ENCODE measurements around the gene AATF. TPM values are rescaled to one million over a fixed set of nuclear protein-coding genes. Genes with fewer than 3 reads are reported as not detected.

The AATF gene
- total and polyA plus RNA-seq, 2 experiments from 2014 or later: 35.6 to 48.1 TPM

DNA sequence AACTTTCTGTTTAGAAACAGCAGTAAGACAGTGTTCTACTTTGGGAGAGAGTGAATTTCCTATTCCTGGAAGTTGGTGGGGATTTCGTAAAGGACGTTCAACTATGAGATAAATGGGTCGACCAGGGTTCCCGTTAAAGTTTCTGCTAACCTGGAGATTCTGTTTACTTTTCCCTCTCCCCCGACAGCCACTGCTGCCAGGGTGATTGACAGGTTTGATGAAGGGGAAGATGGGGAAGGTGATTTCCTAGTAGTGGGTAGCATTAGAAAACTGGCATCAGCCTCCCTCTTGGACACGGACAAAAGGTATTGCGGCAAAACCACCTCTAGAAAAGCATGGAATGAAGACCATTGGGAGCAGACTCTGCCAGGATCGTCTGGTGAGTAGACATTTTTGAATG is 1.3 kb downstream of the AATF start:
- peak overlapping the region; percentile 95 for H3K9ac ChIP-seq
- peaks cover 11% of the 10 kb centered on the region; the same call in 1 of the 2 replicates for H3K4me1 ChIP-seq (ENCODE audit: insufficient read depth)
- H3K27me3 ChIP-seq (replicated peaks; ENCODE audit: insufficient read depth): peaks cover 29% of the 10 kb centered on the region
- no peaks in the 10 kb centered on the region for H3K9me2 ChIP-seq (ENCODE audit: insufficient read depth)
- TF ChIP-seq EZH2 (IDR thresholded peaks at IDR 0.05; ENCODE audit: insufficient read depth, poor library complexity, severe bottlenecking): no peak
- no peak for TF ChIP-seq EZH2phosphoT487 (IDR thresholded peaks at IDR 0.05; ENCODE audit: insufficient read depth, low read depth)
- H3K4me2 ChIP-seq (ENCODE audit: unreplicated experiment): peak overlapping the region; percentile 95
- 73 to 80% methylated on average over 8 of the region's 8 CpGs for WGBS, 2 experiments (ENCODE audit: low coverage in 1 of 2, low lambda C conversion rate in 2 of 2, missing lambda C conversion rate in 2 of 2)
- no peaks in the 10 kb centered on the region for H3K9me3 ChIP-seq (ENCODE audit: low read depth)
- no peaks in the 10 kb centered on the region for H4K20me1 ChIP-seq (ENCODE audit: insufficient read depth)
- in situ Hi-C loops (cut with MboI): no loop called here
- H3K79me2 ChIP-seq (ENCODE audit: insufficient read depth): peaks cover 32% of the 10 kb centered on the region
- H3K36me3 ChIP-seq (ENCODE audit: low read depth): peaks cover 19% of the 10 kb centered on the region; the same call in 1 of the 2 replicates
- DNase-seq: no peak
- H3K27ac ChIP-seq: peak overlapping the region; percentile 91
- H3K4me3 ChIP-seq: peak overlapping the region; percentile 82
- no peaks in the 10 kb centered on the region; the same call in 1 of the 2 replicates for H3F3A ChIP-seq (ENCODE audit: insufficient read depth)
- peak overlapping the region; percentile 88 for H2AFZ ChIP-seq

DNA sequence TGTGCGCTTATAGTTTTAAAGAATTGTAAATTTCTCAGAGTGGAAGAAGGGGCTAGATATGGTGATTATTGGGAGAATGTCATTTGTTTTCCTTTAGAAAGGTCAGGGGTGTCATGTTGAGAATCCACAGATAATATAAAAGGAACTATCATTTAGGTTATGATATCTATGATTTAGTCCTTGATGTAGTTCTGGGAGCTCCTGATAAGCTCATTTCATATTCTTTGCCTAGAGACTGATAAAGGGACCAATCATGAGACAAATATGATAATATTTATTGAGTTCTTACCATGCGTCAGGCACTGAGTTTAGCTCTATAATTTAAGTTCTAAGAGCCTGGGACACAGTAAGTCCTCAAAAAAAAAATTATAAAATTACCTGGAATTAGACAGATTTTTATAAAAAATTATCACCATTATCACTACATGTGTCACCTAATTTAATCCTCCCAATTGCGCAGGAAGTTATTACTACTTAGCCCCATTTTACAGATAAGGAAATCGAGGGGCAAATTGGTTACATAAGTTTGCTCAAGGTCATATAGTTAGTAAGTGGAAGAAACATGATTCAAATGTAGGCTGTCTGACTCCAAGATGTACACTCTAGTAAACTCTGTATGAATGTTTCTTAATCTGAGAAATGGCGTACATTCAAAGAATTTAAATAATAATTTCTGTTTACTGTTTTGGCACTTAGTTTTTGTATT is 2.5 kb downstream of the AATF start:
- no peaks in the 10 kb centered on the region for H3K9me2 ChIP-seq (ENCODE audit: insufficient read depth)
- peaks cover 25% of the 10 kb centered on the region; the same call in 1 of the 2 replicates for H3K36me3 ChIP-seq (ENCODE audit: low read depth)
- H3K4me2 ChIP-seq (ENCODE audit: unreplicated experiment): no peak overlapping the region

DNA sequence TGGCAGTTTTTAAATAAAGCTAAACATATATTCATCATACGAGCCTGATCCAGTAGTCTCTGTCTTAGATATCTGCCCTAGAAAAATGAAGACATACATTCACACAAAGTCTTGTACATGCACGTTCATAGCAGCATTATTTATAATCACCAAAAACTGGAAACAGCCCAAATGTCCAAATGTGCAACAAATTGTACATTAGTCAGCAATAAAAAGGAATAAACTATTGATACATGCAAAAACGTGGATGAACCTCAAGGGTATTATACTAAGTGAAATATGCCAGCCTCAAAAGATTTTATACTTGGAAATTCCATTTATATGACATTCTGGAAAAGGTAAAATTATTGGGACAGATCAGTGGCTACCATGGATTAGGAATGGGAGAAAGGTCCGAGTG is 22.8 kb downstream of the AATF start:
- Histone ChIP-seq H3K4me3 (no peak overlapping the region), H3K4me1 (ENCODE audit: insufficient read depth) (no peaks in the 10 kb centered on the region), H3K36me3 (ENCODE audit: low read depth) (no peaks in the 10 kb centered on the region), H3F3A (ENCODE audit: insufficient read depth) (no peaks in the 10 kb centered on the region), H4K20me1 (ENCODE audit: insufficient read depth) (no peaks in the 10 kb centered on the region; the same call in 1 of the 2 replicates), H3K79me2 (ENCODE audit: insufficient read depth) (peaks cover 84% of the 10 kb centered on the region), H3K4me2 (ENCODE audit: unreplicated experiment) (no peak overlapping the region), H3K27ac (no peak overlapping the region), H3K9me2 (ENCODE audit: insufficient read depth) (no peaks in the 10 kb centered on the region), H2AFZ (no peak overlapping the region), H3K9me3 (ENCODE audit: low read depth) (no peaks in the 10 kb centered on the region), H3K9ac (no peak overlapping the region), H3K27me3 (replicated peaks; ENCODE audit: insufficient read depth) (no peaks in the 10 kb centered on the region)
- in situ Hi-C loops (cut with MboI): no loop called here
- TF ChIP-seq EZH2phosphoT487 (IDR thresholded peaks at IDR 0.05; ENCODE audit: insufficient read depth, low read depth): no peak
- TF ChIP-seq EZH2 (IDR thresholded peaks at IDR 0.05; ENCODE audit: insufficient read depth, poor library complexity, severe bottlenecking): no peak
- 66 to 72% methylated on average over 4 of the region's 4 CpGs for WGBS, 2 experiments (ENCODE audit: low coverage in 1 of 2, low lambda C conversion rate in 2 of 2, missing lambda C conversion rate in 2 of 2)
- DNase-seq: no peak

More for the DNA sequence above, 2.5 kb downstream of the AATF start:
- H3K4me3 ChIP-seq: no peak overlapping the region
- in situ Hi-C loops (cut with MboI): no loop called here
- H3K27ac ChIP-seq: no peak overlapping the region
- no peak for DNase-seq
- no peak for TF ChIP-seq EZH2 (IDR thresholded peaks at IDR 0.05; ENCODE audit: insufficient read depth, poor library complexity, severe bottlenecking)
- WGBS, 2 experiments (ENCODE audit: low coverage in 1 of 2, low lambda C conversion rate in 2 of 2, missing lambda C conversion rate in 2 of 2): 96% methylated on average over 5 of the region's 5 CpGs
- H2AFZ ChIP-seq: no peak overlapping the region
- no peaks in the 10 kb centered on the region; the same call in 1 of the 2 replicates for H3F3A ChIP-seq (ENCODE audit: insufficient read depth)
- H3K79me2 ChIP-seq (ENCODE audit: insufficient read depth): peaks cover 32% of the 10 kb centered on the region
- peaks cover 17% of the 10 kb centered on the region for H3K27me3 ChIP-seq (replicated peaks; ENCODE audit: insufficient read depth)
- peaks cover 11% of the 10 kb centered on the region; the same call in 1 of the 2 replicates for H3K4me1 ChIP-seq (ENCODE audit: insufficient read depth)
- no peaks in the 10 kb centered on the region for H4K20me1 ChIP-seq (ENCODE audit: insufficient read depth)
- H3K9ac ChIP-seq: no peak overlapping the region
- no peaks in the 10 kb centered on the region for H3K9me3 ChIP-seq (ENCODE audit: low read depth)

DNA sequence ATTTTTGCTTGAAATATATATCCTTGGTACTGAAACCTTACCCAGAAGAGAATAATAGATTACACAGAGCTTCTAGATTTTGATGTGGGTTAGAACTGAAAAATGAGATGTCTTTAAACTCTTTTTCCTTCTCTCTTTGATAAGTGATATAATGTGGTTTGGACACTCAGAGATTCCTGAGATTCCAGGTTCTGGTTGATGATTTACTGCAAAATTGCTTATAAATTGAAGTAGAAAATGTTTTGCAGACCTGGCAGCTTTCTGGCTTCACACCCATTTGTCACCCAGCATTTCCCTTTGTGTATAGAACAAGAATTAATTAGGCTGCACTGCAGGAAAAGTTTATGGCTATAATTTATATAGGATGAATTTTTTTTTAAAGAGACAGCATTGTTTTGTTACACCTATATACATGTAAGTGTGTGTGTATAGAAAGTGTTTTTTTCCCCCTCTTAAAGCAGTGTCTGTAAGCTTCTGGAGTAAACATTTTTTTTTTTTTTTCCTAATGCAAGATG is 23.5 kb downstream of the AATF start:
- Histone ChIP-seq H2AFZ (no peak overlapping the region), H3K4me3 (no peak overlapping the region), H3K27ac (no peak overlapping the region), H4K20me1 (ENCODE audit: insufficient read depth) (no peaks in the 10 kb centered on the region; the same call in 1 of the 2 replicates), H3K9me3 (ENCODE audit: low read depth) (no peaks in the 10 kb centered on the region), H3K4me1 (ENCODE audit: insufficient read depth) (no peaks in the 10 kb centered on the region), H3K9me2 (ENCODE audit: insufficient read depth) (no peaks in the 10 kb centered on the region), H3K79me2 (ENCODE audit: insufficient read depth) (peaks cover 86% of the 10 kb centered on the region), H3F3A (ENCODE audit: insufficient read depth) (no peaks in the 10 kb centered on the region), H3K27me3 (replicated peaks; ENCODE audit: insufficient read depth) (no peaks in the 10 kb centered on the region), H3K9ac (no peak overlapping the region), H3K36me3 (ENCODE audit: low read depth) (no peaks in the 10 kb centered on the region), H3K4me2 (ENCODE audit: unreplicated experiment) (no peak overlapping the region)
- no peak for DNase-seq
- no peak for TF ChIP-seq EZH2phosphoT487 (IDR thresholded peaks at IDR 0.05; ENCODE audit: insufficient read depth, low read depth)
- TF ChIP-seq EZH2 (IDR thresholded peaks at IDR 0.05; ENCODE audit: insufficient read depth, poor library complexity, severe bottlenecking): no peak
- in situ Hi-C loops (cut with MboI): no loop called here
